Natural killer cell (primary cell): Measurements from ENCODE around the gene STXBP6. TPM values are rescaled to one million over a fixed set of nuclear protein-coding genes. Genes with fewer than 3 reads are reported as not detected.

Experiments used
- ATAC-seq, 3 donors: fragments of 150-1000 bp in 2 of 3; fragments of 200-7000 bp in 1 of 3; cut with Tn5 transposase; 1 replicate in 1 of 3; 2 replicates in 2 of 3; pipeline ENCODE4 v1.10.0; 2021; ENCODE audit warnings: mild to moderate bottlenecking in 2 of 3, moderate library complexity in 2 of 3
- DNase-seq, 2 donors: peaks; one replicate each; pipeline versions ENCODE4 v3.0.0 to v3.0.0-alpha.2; 2013 to 2021; ENCODE audit warnings: mixed read lengths in 1 of 2
- H3K27ac ChIP-seq: one replicate; pipeline ENCODE4 v1.5.1; 2013; ENCODE audit warnings: mild to moderate bottlenecking, low read length
- H3K27me3 ChIP-seq: one replicate; pipeline ENCODE4 v1.6.1; 2013; ENCODE audit warnings: low read length; ENCODE audit not compliant: control insufficient read depth, insufficient read depth
- H3K36me3 ChIP-seq: one replicate; pipeline ENCODE4 v1.6.1; 2013; ENCODE audit warnings: low read length; ENCODE audit not compliant: control insufficient read depth, insufficient read depth
- H3K4me1 ChIP-seq: one replicate; pipeline ENCODE4 v1.6.1; 2013; ENCODE audit warnings: low read length; ENCODE audit not compliant: control insufficient read depth, insufficient read depth
- H3K4me3 ChIP-seq: one replicate; pipeline ENCODE4 v1.5.1; 2013; ENCODE audit warnings: low read length
- H3K9me3 ChIP-seq: one replicate; pipeline ENCODE4 v1.6.1; 2013; ENCODE audit warnings: low read length; ENCODE audit not compliant: control insufficient read depth, insufficient read depth
- H3K27ac Mint-ChIP-seq, 2 donors: one replicate each; pipeline ENCODE4 v1.8.0; 2022; ENCODE audit warnings: mild to moderate bottlenecking in 2 of 2, mixed read lengths in 2 of 2, moderate library complexity in 1 of 2
- H3K27me3 Mint-ChIP-seq, 2 donors: one replicate each; pipeline ENCODE4 v1.8.0; 2022; ENCODE audit warnings: low read depth in 2 of 2, mixed read lengths in 2 of 2
- H3K36me3 Mint-ChIP-seq: one replicate; pipeline ENCODE4 v1.8.0; 2022; ENCODE audit warnings: mixed read lengths
- H3K4me1 Mint-ChIP-seq, 2 donors: one replicate each; pipeline ENCODE4 v1.8.0; 2022; ENCODE audit warnings: mixed read lengths in 2 of 2
- H3K4me3 Mint-ChIP-seq: one replicate; pipeline ENCODE4 v1.8.0; 2022; ENCODE audit warnings: mild to moderate bottlenecking, moderate library complexity, mixed read lengths
- H3K9me3 Mint-ChIP-seq, 2 donors: one replicate each; pipeline ENCODE4 v1.8.0; 2022; ENCODE audit warnings: mixed read lengths in 2 of 2
- CTCF ChIP-seq: fragments of 200-600 bp; IDR thresholded peaks from one replicate; pipeline ENCODE4 v1.8.0; 2022; ENCODE audit warnings: antibody characterized with exemption
- WGBS: methylation state at CpG from one replicate; pipeline ENCODE4 v1.1.7; 2013; ENCODE audit warnings: missing lambda C conversion rate; ENCODE audit not compliant: insufficient coverage; 5-methylcytosine and 5-hydroxymethylcytosine counted together
- intact Hi-C: fragments of 100-400 bp; cut with micrococcal nuclease; formaldehyde crosslinking; loops from one replicate; pipeline ENCODE4 v1.14.2; 2022
- total RNA-seq, 4 donors: library from RNA; stranded (reverse); fragments of 120-200 nt in 1 of 4; gene quantifications; one replicate each; pipeline versions ENCODE4 v1.2.3 to v1.2.4, GENCODE V29; 2013 to 2022

STXBP6 gene
- total RNA-seq, 3 donors from 2014 or later (not counting 1 experiment from before 2014, with no cell fraction given) = 0.20 TPM; not detected in 2

GRCh38 chr14:24816011-24816928 lies 233.7 kb downstream of the STXBP6 start:
- no peak for TF ChIP-seq CTCF
- no peaks in the 10 kb centered on the region for H3K36me3 ChIP-seq
- Mint-ChIP-seq H3K27me3 (peaks cover 14 to 42% of the 10 kb centered on the region in 2 donors), H3K9me3 (no peaks in the 10 kb centered on the region), H3K4me3 (no peak overlapping the region), H3K27ac (no peak overlapping the region), H3K36me3 (no peaks in the 10 kb centered on the region), H3K4me1 (no peaks in the 10 kb centered on the region)
- no peaks in the 10 kb centered on the region for H3K27me3 ChIP-seq
- no peak overlapping the region for H3K4me3 ChIP-seq
- WGBS = 82% methylated on average over 5 of the region's 5 CpGs
- DNase-seq = no peak
- no peaks in the 10 kb centered on the region for H3K4me1 ChIP-seq
- H3K9me3 ChIP-seq = no peaks in the 10 kb centered on the region
- ATAC-seq = no peak
- intact Hi-C loops = no loop called here
- no peak overlapping the region for H3K27ac ChIP-seq

GRCh38 chr14:24815543-24815942 lies 234.4 kb downstream of the STXBP6 start:
- H3K36me3 Mint-ChIP-seq = no peaks in the 10 kb centered on the region
- no peaks in the 10 kb centered on the region for H3K36me3 ChIP-seq
- 94% methylated on average over 7 of the region's 9 CpGs for WGBS
- H3K27me3 Mint-ChIP-seq = peaks cover 12 to 36% of the 10 kb centered on the region in 2 donors
- H3K27ac ChIP-seq = no peak overlapping the region
- no peak overlapping the region for H3K4me3 ChIP-seq
- no peak overlapping the region for H3K27ac Mint-ChIP-seq
- intact Hi-C loops = no loop called here
- no peaks in the 10 kb centered on the region for H3K27me3 ChIP-seq
- no peak for DNase-seq
- ATAC-seq = no peak
- no peak for TF ChIP-seq CTCF
- H3K4me3 Mint-ChIP-seq = no peak overlapping the region
- no peaks in the 10 kb centered on the region for H3K4me1 ChIP-seq
- H3K9me3 ChIP-seq = no peaks in the 10 kb centered on the region
- H3K9me3 Mint-ChIP-seq = no peaks in the 10 kb centered on the region
- no peaks in the 10 kb centered on the region for H3K4me1 Mint-ChIP-seq

- DNase-seq (no peak), ATAC-seq (no peak)
- H3K4me3 ChIP-seq = no peak overlapping the region
- H3K27ac Mint-ChIP-seq = no peak overlapping the region
- H3K4me1 ChIP-seq = no peaks in the 10 kb centered on the region
- H3K27me3 ChIP-seq = no peaks in the 10 kb centered on the region
- H3K4me3 Mint-ChIP-seq = no peak overlapping the region
- H3K36me3 Mint-ChIP-seq = no peaks in the 10 kb centered on the region
- no peaks in the 10 kb centered on the region for H3K36me3 ChIP-seq
- intact Hi-C loops = no loop called here
- H3K4me1 Mint-ChIP-seq = no peaks in the 10 kb centered on the region
- H3K27ac ChIP-seq = no peak overlapping the region
- no peaks in the 10 kb centered on the region for H3K9me3 Mint-ChIP-seq
- no peak for TF ChIP-seq CTCF
- peaks cover 15 to 36% of the 10 kb centered on the region in 2 donors for H3K27me3 Mint-ChIP-seq
- WGBS = 87% methylated on average over 1 of the region's 2 CpGs
- no peaks in the 10 kb centered on the region for H3K9me3 ChIP-seq
Measured at GRCh38 chr14:24814944-24815343, 235.0 kb downstream of the STXBP6 start.
